Measurements from ENCODE around the gene EEF1A2.

The EEF1A2 gene

DNA sequence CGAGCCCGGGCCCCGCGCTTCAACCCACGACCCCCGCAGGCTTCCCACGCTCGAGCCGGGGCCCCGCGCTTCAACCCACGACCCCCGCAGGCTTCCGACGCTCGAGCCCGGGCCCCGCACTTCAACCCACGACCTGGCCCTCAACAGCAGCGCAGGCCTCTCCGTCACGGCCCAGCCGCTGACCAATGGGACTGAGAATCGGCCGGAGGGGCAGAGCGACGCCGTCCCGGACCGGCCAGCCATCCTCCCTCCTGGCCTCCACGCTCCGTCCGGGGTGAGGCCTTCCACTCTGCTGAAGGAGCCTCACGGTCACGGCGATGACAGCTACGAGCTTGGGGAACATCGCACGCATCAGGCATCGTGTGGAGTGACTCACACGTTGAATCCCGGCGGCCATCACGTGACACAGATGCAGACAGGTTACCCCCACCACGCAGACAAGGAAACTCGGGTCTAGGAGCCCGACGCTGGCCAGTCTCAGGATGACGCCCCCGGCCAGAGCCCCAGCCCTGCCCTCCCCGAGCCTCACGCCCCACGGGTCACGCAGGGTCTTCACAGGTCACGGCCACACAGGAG, 32.5 kb downstream of the EEF1A2 start:
- no peak overlapping the region for H3K4me3 ChIP-seq (ENCODE audit: low read depth, low read length)
- in situ Hi-C loops (cut with HindIII; ENCODE audit: low sequenced_read_pairs): no loop called here
- no peak for DNase-seq (ENCODE audit: low read depth, low spot score)
- TF ChIP-seq, protein P1, sequence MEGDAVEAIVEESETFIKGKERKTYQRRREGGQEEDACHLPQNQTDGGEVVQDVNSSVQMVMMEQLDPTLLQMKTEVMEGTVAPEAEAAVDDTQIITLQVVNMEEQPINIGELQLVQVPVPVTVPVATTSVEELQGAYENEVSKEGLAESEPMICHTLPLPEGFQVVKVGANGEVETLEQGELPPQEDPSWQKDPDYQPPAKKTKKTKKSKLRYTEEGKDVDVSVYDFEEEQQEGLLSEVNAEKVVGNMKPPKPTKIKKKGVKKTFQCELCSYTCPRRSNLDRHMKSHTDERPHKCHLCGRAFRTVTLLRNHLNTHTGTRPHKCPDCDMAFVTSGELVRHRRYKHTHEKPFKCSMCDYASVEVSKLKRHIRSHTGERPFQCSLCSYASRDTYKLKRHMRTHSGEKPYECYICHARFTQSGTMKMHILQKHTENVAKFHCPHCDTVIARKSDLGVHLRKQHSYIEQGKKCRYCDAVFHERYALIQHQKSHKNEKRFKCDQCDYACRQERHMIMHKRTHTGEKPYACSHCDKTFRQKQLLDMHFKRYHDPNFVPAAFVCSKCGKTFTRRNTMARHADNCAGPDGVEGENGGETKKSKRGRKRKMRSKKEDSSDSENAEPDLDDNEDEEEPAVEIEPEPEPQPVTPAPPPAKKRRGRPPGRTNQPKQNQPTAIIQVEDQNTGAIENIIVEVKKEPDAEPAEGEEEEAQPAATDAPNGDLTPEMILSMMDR (IDR thresholded peaks at IDR 0.05; ENCODE audit: low read depth, low read length): no peak

DNA sequence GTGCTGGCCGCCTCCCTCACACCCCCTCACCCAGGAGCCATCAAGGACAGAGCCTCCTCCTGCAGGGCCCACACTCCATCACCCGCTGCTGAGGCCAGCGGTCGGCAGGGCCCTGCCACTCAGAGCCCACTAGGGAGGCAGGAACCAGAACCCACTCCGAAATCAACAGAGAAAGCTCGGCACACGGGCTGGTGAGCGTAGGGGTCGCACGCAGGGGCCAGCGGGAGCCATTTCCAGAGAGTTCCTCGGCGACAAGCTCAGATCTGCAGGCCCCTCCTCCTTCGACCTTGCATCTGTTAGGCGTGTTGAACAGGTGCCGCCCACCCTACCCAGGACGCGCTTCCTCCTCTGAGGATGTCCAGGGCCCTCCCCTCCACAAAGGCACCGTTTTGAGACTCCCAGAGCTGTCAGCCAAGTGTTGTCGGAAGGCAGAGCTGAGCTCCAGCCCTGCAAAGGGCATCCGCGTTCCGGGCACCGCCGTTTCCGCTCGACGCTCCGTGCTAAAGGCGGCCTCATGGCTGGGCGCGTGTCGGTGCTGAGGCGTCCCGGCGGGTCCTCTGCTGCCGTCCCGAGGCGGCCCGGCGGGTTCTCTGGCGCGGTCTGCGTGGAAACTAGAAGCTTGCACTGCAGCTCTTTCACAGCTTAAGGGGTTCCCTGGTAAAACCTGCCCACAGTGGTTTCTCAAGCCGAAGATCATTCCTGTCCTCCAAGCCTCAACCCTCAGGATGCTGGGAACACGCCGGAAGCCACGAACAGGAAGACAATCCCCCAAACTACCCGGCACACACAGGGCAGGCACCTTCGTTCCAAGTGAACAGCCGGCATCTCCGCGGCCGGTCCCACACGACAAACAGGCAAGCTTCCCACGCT, 33.3 kb downstream of the EEF1A2 start:
- no peak for DNase-seq (ENCODE audit: low read depth, low spot score)
- no peak overlapping the region for H3K4me3 ChIP-seq (ENCODE audit: low read depth, low read length)
- TF ChIP-seq, protein P1 (IDR thresholded peaks at IDR 0.05; ENCODE audit: low read depth, low read length): no peak
- in situ Hi-C loops (cut with HindIII; ENCODE audit: low sequenced_read_pairs): no loop called here

DNA sequence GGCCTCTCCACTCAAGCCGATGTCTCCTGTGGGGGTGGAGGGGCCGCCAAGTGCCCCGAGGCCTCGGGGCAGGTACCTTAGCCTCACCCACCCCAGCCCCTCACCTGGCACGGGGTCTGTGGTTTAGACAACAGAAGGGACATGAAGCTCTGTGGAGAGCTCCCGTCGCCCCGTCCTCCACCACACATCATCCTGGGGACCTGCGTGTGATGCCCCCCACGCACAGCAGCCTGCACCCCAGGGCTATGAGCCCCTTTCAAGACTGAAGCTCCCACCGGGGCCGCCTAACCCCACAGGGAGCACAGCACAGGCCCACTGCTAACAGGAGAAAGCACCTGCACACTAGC, 34.6 kb downstream of the EEF1A2 start:
- no peak overlapping the region for H3K4me3 ChIP-seq (ENCODE audit: low read depth, low read length)
- TF ChIP-seq, protein P1 (IDR thresholded peaks at IDR 0.05; ENCODE audit: low read depth, low read length): no peak
- no peak for DNase-seq (ENCODE audit: low read depth, low spot score)
- in situ Hi-C loops (cut with HindIII; ENCODE audit: low sequenced_read_pairs): no loop called here

DNA sequence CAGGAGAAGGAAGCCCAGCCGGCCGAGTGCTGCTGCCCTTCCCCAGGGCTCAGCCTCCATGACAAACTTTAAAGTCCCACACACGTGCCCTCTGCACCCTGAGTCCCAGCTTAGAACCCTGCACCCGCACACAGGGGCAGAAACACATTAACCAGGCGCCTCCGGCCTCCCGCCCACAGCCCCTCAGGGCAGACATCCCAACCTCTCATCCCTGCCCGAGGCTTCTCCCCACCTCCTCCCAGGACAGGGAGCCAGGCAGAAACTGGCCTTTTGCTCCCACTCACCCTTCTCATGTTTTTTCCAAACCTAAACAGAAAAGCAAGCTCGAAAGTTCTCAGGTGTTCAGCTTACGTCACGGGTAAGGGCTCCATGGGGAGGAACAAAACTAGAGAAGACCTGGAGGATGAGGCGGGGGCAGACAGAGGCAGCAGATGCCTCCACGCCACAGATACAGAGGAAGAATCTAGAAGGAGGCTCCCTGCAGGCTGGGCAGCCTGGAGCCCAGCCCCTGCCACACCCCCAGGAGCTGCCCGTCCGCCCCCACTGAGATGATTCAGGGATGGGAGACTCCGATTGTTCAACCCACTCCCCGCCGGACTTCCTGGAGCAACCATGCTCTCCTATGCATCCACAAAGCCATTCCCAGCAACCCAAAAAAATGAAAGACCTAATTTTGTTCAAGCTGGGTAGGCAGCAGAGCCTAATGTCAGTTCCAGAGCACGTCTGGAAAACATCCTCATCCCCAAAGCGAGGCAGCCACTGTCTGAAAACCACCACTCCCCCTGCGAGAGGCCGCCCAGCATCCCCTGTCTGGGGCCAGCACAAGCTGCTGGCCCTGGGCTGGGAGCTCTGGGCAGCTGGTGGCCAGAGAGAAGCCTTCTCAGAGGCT, 35.2 kb downstream of the EEF1A2 start:
- H3K4me3 ChIP-seq (ENCODE audit: low read depth, low read length): no peak overlapping the region
- TF ChIP-seq, protein P1 (IDR thresholded peaks at IDR 0.05; ENCODE audit: low read depth, low read length): no peak
- in situ Hi-C loops (cut with HindIII; ENCODE audit: low sequenced_read_pairs): no loop called here
- no peak for DNase-seq (ENCODE audit: low read depth, low spot score)

DNA sequence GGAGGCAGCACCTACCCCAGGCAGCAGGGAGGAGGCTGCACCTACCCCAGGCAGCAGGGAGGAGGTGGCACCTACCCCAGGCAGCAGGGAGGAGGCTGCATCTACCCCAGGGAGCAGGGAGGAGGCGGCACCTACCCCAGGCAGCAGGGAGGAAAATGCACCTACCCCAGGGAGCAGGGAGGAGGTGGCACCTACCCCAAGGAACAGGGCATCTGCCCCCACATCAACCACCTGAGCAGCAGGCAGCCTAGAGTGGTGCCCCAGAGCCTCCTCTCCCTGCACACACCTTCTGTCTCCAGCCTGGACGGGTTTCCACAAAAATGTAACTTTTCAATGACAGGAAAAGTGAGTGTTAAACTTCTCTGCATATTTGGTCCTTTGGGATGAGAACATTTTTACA, 36.6 kb downstream of the EEF1A2 start:
- no peak for DNase-seq (ENCODE audit: low read depth, low spot score)
- H3K4me3 ChIP-seq (ENCODE audit: low read depth, low read length): no peak overlapping the region
- in situ Hi-C loops (cut with HindIII; ENCODE audit: low sequenced_read_pairs): no loop called here
- TF ChIP-seq, protein P1 (IDR thresholded peaks at IDR 0.05; ENCODE audit: low read depth, low read length): no peak

DNA sequence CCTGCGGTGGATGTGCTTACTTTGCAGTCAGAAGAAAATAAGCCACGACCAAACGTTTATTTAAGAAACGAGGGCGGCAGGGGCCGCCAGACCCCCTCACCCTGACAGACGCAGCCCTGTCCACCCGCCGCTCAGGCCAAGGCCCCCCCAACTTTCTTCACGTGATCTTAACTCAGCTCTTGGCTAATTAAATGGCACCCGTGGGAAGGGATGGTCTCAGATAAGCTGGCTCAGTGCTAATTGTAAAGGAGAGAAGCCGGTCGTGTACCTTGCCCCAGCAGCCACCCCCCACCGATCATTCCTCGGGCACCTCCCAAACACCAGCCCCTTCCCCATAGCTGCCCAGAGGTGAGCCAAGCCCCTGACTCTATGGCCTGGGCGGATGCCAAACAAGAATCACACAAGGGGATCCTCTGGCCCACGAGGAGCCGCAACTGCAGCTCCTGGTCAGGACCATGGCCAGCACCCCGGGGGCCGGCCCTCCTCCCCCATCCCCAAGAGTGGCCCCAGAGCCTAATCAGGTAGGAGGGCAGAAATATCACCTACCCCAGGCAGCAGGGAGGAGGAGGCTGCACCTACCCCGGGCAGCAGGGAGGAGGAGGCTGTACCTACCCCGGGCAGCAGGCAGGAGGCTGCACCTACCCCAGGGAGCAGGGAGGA, 37.6 kb downstream of the EEF1A2 start:
- in situ Hi-C loops (cut with HindIII; ENCODE audit: low sequenced_read_pairs): no loop called here
- no peak overlapping the region for H3K4me3 ChIP-seq (ENCODE audit: low read depth, low read length)
- TF ChIP-seq, protein P1 (IDR thresholded peaks at IDR 0.05; ENCODE audit: low read depth, low read length): no peak
- DNase-seq (ENCODE audit: low read depth, low spot score): no peak
